Common myeloid progenitor, CD34-positive (primary cell): ENCODE data around the gene B3GNT8.
"Not testable (repeated sequence)": the region's sequence is repeated elsewhere in the genome, so short reads cannot be mapped to it uniquely, and the experiment has no call there.

ENCODE experiments used
- CTCF ChIA-PET: fragments of 350-600 bp; sonication (Branson Sonifier 250); formaldehyde crosslinking; loops from one replicate; lab custom pipeline; 2021; ENCODE audit warnings: antibody characterized with exemption; lab: Charles Lee
- POLR2A ChIA-PET: fragments of 350-600 bp; sonication (Branson Sonifier 250); formaldehyde crosslinking; loops from one replicate; lab custom pipeline; 2021; ENCODE audit warnings: antibody characterized with exemption; lab: Charles Lee
- DNase-seq, 3 donors: peaks; one replicate each; pipeline versions ENCODE4 v3.0.0 to v3.0.0-alpha.2; 2013
- H3K27ac ChIP-seq, 2 experiments: 1 replicate in 1 of 2; 2 replicates in 1 of 2; pipeline ENCODE4 v1.7.0; 2013; ENCODE audit warnings: inconsistent platforms in 2 of 2, low read length in 2 of 2, mild to moderate bottlenecking in 2 of 2, low read depth in 1 of 2, moderate library complexity in 1 of 2; ENCODE audit not compliant: severe bottlenecking in 2 of 2, insufficient read depth in 1 of 2, poor library complexity in 1 of 2
- H3K27me3 ChIP-seq, 5 experiments: replicated peaks in 2 of 5; 1 replicate in 3 of 5; 2 replicates in 2 of 5; pipeline versions ENCODE4 v1.6.1 to v1.7.0; 2013; ENCODE audit warnings: low read length in 4 of 5, mild to moderate bottlenecking in 2 of 5, moderate library complexity in 2 of 5, inconsistent platforms in 1 of 5; ENCODE audit not compliant: insufficient read depth in 5 of 5, control insufficient read depth in 4 of 5
- H3K36me3 ChIP-seq, 4 experiments: 1 replicate in 2 of 4; 2 replicates in 2 of 4; pipeline versions ENCODE4 v1.6.1 to v1.7.0; 2013; ENCODE audit warnings: low read length in 3 of 4, control low read depth in 1 of 4, mild to moderate bottlenecking in 1 of 4; ENCODE audit not compliant: control insufficient read depth in 4 of 4, insufficient read depth in 4 of 4
- H3K4me1 ChIP-seq, 4 experiments: 1 replicate in 3 of 4; 2 replicates in 1 of 4; pipeline versions ENCODE4 v1.6.1 to v1.7.1; 2013; ENCODE audit warnings: low read length in 3 of 4, mild to moderate bottlenecking in 3 of 4, control low read depth in 1 of 4, inconsistent platforms in 1 of 4, moderate library complexity in 1 of 4; ENCODE audit not compliant: control insufficient read depth in 4 of 4, insufficient read depth in 4 of 4; ENCODE audit errors: control extremely low read depth in 1 of 4
- H3K4me3 ChIP-seq, 7 experiments: 1 replicate in 4 of 7; 2 replicates in 3 of 7; pipeline versions ENCODE4 v1.5.1 to v1.7.0; 2013; ENCODE audit warnings: mild to moderate bottlenecking in 7 of 7, low read length in 6 of 7, moderate library complexity in 6 of 7, inconsistent platforms in 2 of 7, low read depth in 2 of 7, control low read depth in 1 of 7; ENCODE audit not compliant: insufficient read depth in 4 of 7, control insufficient read depth in 1 of 7; ENCODE audit errors: extremely low read depth in 1 of 7
- H3K9me3 ChIP-seq, 5 experiments: 1 replicate in 4 of 5; 2 replicates in 1 of 5; pipeline versions ENCODE4 v1.6.1 to v1.7.1; 2013; ENCODE audit warnings: low read length in 4 of 5, mild to moderate bottlenecking in 2 of 5, inconsistent platforms in 1 of 5, low read depth in 1 of 5, moderate library complexity in 1 of 5; ENCODE audit not compliant: control insufficient read depth in 4 of 5, insufficient read depth in 2 of 5; ENCODE audit errors: control extremely low read depth in 1 of 5
- WGBS: methylation state at CpG from one replicate; pipeline ENCODE4 v1.1.5; 2013; ENCODE audit not compliant: insufficient coverage; 5-methylcytosine and 5-hydroxymethylcytosine counted together

B3GNT8 gene

DNA sequence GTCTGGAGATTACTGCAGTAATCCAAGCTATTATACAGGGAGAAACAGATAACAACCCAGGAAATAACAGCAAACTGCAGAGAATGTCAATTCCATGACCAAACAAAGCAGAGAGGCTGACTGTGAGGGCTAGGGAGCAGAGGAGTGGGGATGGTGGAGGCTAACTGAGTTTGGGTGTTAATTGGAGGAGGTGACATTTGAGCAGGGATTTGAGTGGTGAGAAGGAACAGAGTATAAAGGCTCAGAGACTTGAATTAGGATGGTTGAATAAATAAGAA lies 9.4 kb upstream of the B3GNT8 start:
- Histone ChIP-seq H3K27me3 (no peaks in the 10 kb centered on the region), H3K27ac (no peak overlapping the region), H3K9me3 (no peaks in the 10 kb centered on the region), H3K4me3 (no peak overlapping the region), H3K36me3 (peaks cover 0 to 32% (median 22%) of the 10 kb centered on the region in 4 experiments), H3K4me1 (peaks cover 4 to 29% (median 19%) of the 10 kb centered on the region in 4 experiments)
- CTCF ChIA-PET: interaction anchor here (0.8 to 5.0 kb wide), 6 partner anchors 9 to 132 kb away, joined by 3 to 26 read pairs (median 4); no protein-coding TSS in a partner anchor
- POLR2A ChIA-PET: no interaction called here
- DNase-seq: no peak

DNA sequence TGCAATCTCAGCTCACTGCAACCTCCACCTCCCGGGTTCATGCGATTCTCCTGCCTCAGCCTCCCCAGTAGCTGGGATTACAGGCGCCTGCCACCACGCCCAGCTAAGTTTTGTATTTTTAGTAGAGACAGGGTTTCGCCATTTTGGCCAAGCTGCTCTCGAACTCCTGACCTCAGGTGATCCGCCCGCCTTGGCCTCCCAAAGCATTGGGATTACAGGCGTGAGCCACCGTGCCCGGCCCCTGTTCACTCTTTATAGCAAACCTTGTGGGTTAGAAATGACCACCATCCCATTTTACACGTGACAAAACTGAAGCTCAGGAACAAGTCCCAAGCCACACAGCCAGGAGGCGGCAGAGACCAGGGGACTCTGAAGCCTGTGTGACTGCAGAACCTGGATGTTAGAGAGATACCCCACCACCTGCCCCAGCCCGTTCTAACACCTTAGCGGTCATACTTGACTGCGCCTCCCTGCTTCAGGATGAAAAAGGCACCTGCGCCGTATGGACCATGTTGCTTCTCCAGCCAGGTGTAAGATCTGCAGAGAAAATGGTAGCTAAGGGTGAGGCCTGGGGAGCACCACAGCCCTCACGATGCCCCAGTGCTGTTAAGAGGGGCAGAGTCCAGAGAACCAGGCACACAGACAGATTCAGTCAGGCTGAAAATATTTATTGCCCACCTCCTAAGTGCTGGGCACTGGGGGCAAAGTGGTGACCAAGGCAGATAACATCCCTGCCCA lies 8.9 kb upstream of the B3GNT8 start:
- DNase-seq: no peak
- Histone ChIP-seq H3K36me3 (peaks cover 0 to 36% (median 23%) of the 10 kb centered on the region in 4 experiments), H3K27me3 (no peaks in the 10 kb centered on the region), H3K9me3 (no peaks in the 10 kb centered on the region), H3K27ac (no peak overlapping the region), H3K4me1 (peaks cover 4 to 33% (median 24%) of the 10 kb centered on the region in 4 experiments), H3K4me3 (no peak overlapping the region)
- ChIA-PET POLR2A (no interaction called here), CTCF (interaction anchor here (0.8 to 5.0 kb wide), 9 partner anchors 10 to 133 kb away, joined by 3 to 26 read pairs (median 4); no protein-coding TSS in a partner anchor)
- 99% methylated on average over 15 of the region's 19 CpGs for WGBS

DNA sequence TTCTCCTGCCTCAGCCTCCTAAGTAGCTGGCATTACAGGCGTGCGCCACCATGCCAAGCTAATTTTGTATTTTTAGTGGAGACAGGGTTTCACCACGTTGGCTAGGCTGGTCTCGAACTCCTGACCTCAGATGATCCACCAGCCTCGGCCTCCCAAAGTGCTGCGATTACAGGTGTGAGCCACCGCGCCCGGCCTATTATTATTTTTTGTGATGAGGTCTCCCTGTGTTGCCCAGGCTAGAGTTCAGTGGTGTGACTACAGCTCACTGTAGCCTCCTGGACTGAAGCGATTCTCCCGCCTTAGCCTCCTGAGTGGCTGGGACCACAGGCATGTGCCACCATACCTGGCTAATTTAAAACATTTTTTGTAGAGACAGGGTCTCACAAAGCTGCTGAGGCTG lies 8.2 kb upstream of the B3GNT8 start:
- not testable (repeated sequence) for H3K9me3 ChIP-seq, H3K4me3 ChIP-seq, DNase-seq, H3K27ac ChIP-seq, H3K27me3 ChIP-seq
- peaks cover 0 to 41% (median 24%) of the 10 kb centered on the region in 4 experiments for H3K36me3 ChIP-seq
- ChIA-PET CTCF (interaction anchor here (0.6 to 2.0 kb wide), 7 partner anchors 10 to 130 kb away, joined by 3 to 10 read pairs (median 4); no protein-coding TSS in a partner anchor), POLR2A (interaction anchor here (0.6 kb wide), 1 partner anchor 36 kb away, joined by 4 read pairs; no protein-coding TSS in a partner anchor)
- peaks cover 4 to 37% (median 28%) of the 10 kb centered on the region in 4 experiments for H3K4me1 ChIP-seq
- 100% methylated on average over 11 of the region's 11 CpGs for WGBS

GRCh38 chr19:41434450-41434849 lies 7.3 kb upstream of the B3GNT8 start:
- DNase-seq: peak in 2 of 3 donors; percentile 47 to 59
- Histone ChIP-seq H3K27me3 (no peaks in the 10 kb centered on the region), H3K9me3 (no peaks in the 10 kb centered on the region), H3K27ac (peak overlapping the region in 1 of 2 experiments; percentile 38), H3K36me3 (peaks cover 0 to 41% (median 24%) of the 10 kb centered on the region in 4 experiments), H3K4me1 (peaks cover 4 to 37% (median 26%) of the 10 kb centered on the region in 4 experiments), H3K4me3 (no peak overlapping the region)
- ChIA-PET POLR2A (no interaction called here), CTCF (interaction anchor here (1.4 to 1.7 kb wide), 3 partner anchors 10 to 15 kb away, joined by 4 read pairs; no protein-coding TSS in a partner anchor)
- 39% methylated on average over 5 of the region's 5 CpGs for WGBS

- H3K27me3 ChIP-seq: no peaks in the 10 kb centered on the region
- ChIA-PET CTCF (interaction anchor here (0.7 to 1.7 kb wide), 4 partner anchors 10 to 138 kb away, joined by 3 to 4 read pairs (median 3); partner anchors contain the start of gene ERICH4), POLR2A (interaction anchor here (0.9 kb wide), 1 partner anchor 26 kb away, joined by 3 read pairs; no protein-coding TSS in a partner anchor)
- peak overlapping the region; percentile 8 to 45 for H3K27ac ChIP-seq
- no peaks in the 10 kb centered on the region for H3K9me3 ChIP-seq
- DNase-seq: no peak
- H3K4me3 ChIP-seq: no peak overlapping the region
- peaks cover 2 to 40% (median 33%) of the 10 kb centered on the region in 4 experiments for H3K4me1 ChIP-seq
- peaks cover 0 to 45% (median 24%) of the 10 kb centered on the region in 4 experiments for H3K36me3 ChIP-seq
- WGBS: 97% methylated on average over 18 of the region's 18 CpGs
Measured at GRCh38 chr19:41433171-41433570, 6.0 kb upstream of the B3GNT8 start.

DNA sequence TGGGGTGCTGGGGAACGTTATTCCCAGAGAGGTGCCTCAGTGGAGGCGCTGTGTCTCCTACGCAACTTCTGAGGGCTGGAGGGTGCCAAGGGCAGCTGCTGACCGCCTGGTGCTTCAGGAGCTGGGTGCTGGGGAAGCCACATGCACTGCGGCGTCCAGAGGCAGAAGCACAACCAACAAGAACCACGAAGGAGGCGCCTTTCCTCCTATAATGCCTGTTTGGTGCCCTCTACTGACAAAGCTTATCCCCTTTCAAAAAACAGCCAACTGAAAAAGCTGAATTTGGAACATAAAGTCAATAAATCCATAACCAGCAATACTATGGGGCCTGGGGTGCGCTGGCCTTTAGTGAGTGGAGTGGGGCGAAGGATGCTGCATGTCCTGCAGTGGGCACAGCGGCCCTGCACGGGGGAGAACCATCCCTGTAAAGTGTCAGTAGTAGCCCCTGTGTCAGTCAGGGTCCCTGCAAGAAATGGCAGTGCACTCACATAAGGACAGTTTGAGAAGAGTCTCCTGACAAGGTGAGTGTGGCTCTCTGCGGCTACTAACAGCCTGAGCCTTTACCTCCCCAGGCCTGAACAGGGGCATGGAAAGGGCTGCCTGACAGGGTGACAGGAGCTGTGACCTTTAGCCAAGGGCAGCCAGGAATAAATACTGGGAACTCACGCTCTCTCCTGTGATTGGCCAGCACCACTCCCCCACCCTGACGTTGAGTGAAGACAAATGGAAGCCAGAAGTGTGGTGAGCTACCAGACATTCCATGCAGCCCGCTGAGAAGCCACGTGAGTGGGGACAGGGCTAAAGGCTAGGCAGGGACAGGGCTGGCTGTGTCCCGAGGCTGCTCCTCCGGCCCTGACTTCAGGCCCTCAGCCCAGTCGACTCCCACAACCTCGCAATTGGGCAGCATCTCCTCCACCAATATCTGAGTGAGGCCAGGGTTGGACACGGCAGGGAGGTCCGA lies 4.5 kb upstream of the B3GNT8 start:
- ChIA-PET POLR2A (interaction anchor here (1.1 to 1.6 kb wide), 3 partner anchors 8 to 86 kb away, joined by 3 to 6 read pairs (median 3); partner anchors contain the start of gene DMAC2), CTCF (interaction anchor here (0.8 to 2.4 kb wide), 29 partner anchors 8 to 139 kb away, joined by 3 to 23 read pairs (median 4); partner anchors contain the start of genes CCDC97 and DMAC2)
- H3K27ac ChIP-seq: no peak overlapping the region
- no peaks in the 10 kb centered on the region for H3K9me3 ChIP-seq
- peak; percentile 55 to 68 (median 68) for DNase-seq
- H3K27me3 ChIP-seq: no peaks in the 10 kb centered on the region
- H3K4me1 ChIP-seq: peaks cover 4 to 53% (median 47%) of the 10 kb centered on the region in 4 experiments
- peaks cover 0 to 38% (median 20%) of the 10 kb centered on the region in 4 experiments for H3K36me3 ChIP-seq
- H3K4me3 ChIP-seq: no peak overlapping the region
- 79% methylated on average over 18 of the region's 23 CpGs for whole genome bisulfite sequencing
